SU-DHL-6 (cell line): ENCODE measurements around the gene ZNF319.

Source experiments
- H2AFZ ChIP-seq: fragments of 200-600 bp; sonication (generic); 2 replicates; pipeline ENCODE4 v1.6.1; 2014; ENCODE audit warnings: low read depth, mild to moderate bottlenecking, moderate library complexity, mixed read lengths, antibody characterized with exemption, low read length; ENCODE audit not compliant: severe bottlenecking
- H3F3A ChIP-seq: fragments of 200-600 bp; shearing (Covaris generic); 2 replicates; pipeline ENCODE4 v1.6.0; 2016; ENCODE audit warnings: antibody characterized with exemption, mild to moderate bottlenecking; ENCODE audit not compliant: insufficient read depth
- H3K27ac ChIP-seq: fragments of 200-600 bp; sonication (generic); 2 replicates; pipeline ENCODE4 v1.5.1; 2016; ENCODE audit warnings: low read depth, mild to moderate bottlenecking, low read length, moderate library complexity, mixed read lengths
- H3K27me3 ChIP-seq: fragments of 200-600 bp; sonication (generic), shearing (Covaris generic); 2 replicates; pipeline ENCODE4 v1.6.0; 2014; ENCODE audit warnings: mild to moderate bottlenecking, low read length
- H3K36me3 ChIP-seq: fragments of 200-600 bp; sonication (generic); 2 replicates; pipeline ENCODE4 v1.6.1; 2014; ENCODE audit warnings: mild to moderate bottlenecking, low read length, mixed read lengths
- H3K4me2 ChIP-seq: fragments of 300-600, 200-600 bp; shearing (Covaris generic), sonication (generic); 2 replicates; pipeline ENCODE4 v1.6.0; 2014; ENCODE audit warnings: low read length, low read depth, mild to moderate bottlenecking; ENCODE audit not compliant: poor library complexity, severe bottlenecking
- H3K4me3 ChIP-seq: fragments of 200-600 bp; sonication (generic); 2 replicates; pipeline ENCODE4 v1.5.1; 2014; ENCODE audit warnings: antibody characterized with exemption, low read length, mild to moderate bottlenecking, mixed read lengths; ENCODE audit not compliant: insufficient read depth, poor library complexity, severe bottlenecking
- H3K79me2 ChIP-seq: fragments of 200-600 bp; sonication (generic); 2 replicates; pipeline ENCODE4 v1.6.1; 2014; ENCODE audit warnings: mild to moderate bottlenecking, low read length, moderate library complexity; ENCODE audit not compliant: insufficient read depth
- H3K9ac ChIP-seq: fragments of 200-600 bp; sonication (generic); 2 replicates; pipeline ENCODE4 v1.7.0; 2014; ENCODE audit warnings: mild to moderate bottlenecking, low read length
- H3K9me2 ChIP-seq: fragments of 200-600 bp; sonication (generic); replicated peaks from 2 replicates; pipeline ENCODE4 v1.6.1; 2014; ENCODE audit warnings: low read length; ENCODE audit not compliant: insufficient read depth
- H3K9me3 ChIP-seq: fragments of 200-600 bp; sonication (generic); 2 replicates; pipeline ENCODE4 v1.6.1; 2014; ENCODE audit warnings: low read length, mixed read lengths; ENCODE audit not compliant: insufficient read depth
- H4K20me1 ChIP-seq: fragments of 200-600 bp; sonication (generic); 2 replicates; pipeline ENCODE4 v1.6.1; 2014; ENCODE audit warnings: low read depth, mild to moderate bottlenecking, antibody characterized with exemption, low read length, moderate library complexity, mixed read lengths
- EZH2phosphoT487 ChIP-seq: fragments of 200-600 bp; sonication (generic), shearing (Covaris generic); conservative IDR thresholded peaks from 2 replicates; pipeline ENCODE4 v1.6.1; 2018; ENCODE audit warnings: mild to moderate bottlenecking, antibody characterized with exemption, low read length, moderate library complexity, mixed read lengths
- TF ChIP-seq, protein P1 (sequence below): fragments of 200-600 bp; sonication (generic); IDR thresholded peaks from one replicate; pipeline ENCODE4 v1.5.1; 2017; ENCODE audit warnings: antibody characterized with exemption, mild to moderate bottlenecking, low read length, moderate library complexity; ENCODE audit not compliant: insufficient read depth, poor library complexity, severe bottlenecking

Gene ZNF319

DNA sequence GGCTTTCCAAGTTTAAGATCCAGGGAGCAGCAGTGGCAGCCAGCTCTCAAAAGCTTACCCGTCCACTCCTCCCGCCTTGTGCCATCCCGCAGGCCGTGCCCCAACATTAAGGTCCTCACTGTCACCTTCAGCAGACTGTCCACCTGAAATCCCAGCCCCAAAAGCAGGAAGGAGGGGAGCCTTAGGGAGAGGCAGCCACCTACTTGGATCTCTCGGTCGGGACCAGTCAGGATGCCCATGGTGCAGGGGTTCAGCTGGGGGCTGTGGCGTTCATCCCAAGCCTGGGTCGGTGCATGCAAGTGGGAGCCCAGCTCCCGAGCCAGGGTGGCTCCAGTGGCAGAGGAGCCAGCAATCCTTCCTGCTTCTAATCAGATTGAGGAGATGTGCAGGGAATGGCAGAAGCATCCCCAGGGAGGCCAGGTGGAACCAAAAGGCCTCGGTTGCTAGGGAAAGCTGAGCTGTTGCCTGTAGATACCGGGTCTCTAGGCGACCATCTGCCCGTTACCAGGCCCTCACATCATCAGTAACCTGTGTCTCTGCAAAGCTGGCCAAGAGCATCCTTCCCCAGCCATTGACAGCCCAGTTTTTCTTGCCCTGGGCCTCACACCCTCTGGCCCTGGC, 54.2 kb downstream of the ZNF319 start:
- H3K9me2 ChIP-seq, result no peaks in the 10 kb centered on the region
- TF ChIP-seq, protein P1, sequence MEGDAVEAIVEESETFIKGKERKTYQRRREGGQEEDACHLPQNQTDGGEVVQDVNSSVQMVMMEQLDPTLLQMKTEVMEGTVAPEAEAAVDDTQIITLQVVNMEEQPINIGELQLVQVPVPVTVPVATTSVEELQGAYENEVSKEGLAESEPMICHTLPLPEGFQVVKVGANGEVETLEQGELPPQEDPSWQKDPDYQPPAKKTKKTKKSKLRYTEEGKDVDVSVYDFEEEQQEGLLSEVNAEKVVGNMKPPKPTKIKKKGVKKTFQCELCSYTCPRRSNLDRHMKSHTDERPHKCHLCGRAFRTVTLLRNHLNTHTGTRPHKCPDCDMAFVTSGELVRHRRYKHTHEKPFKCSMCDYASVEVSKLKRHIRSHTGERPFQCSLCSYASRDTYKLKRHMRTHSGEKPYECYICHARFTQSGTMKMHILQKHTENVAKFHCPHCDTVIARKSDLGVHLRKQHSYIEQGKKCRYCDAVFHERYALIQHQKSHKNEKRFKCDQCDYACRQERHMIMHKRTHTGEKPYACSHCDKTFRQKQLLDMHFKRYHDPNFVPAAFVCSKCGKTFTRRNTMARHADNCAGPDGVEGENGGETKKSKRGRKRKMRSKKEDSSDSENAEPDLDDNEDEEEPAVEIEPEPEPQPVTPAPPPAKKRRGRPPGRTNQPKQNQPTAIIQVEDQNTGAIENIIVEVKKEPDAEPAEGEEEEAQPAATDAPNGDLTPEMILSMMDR, result no peak
- TF ChIP-seq EZH2phosphoT487, result no peak
- H3K9ac ChIP-seq, result no peak overlapping the region
- no peaks in the 10 kb centered on the region for H3K27me3 ChIP-seq
- H3K4me3 ChIP-seq, result no peak overlapping the region
- H3F3A ChIP-seq, result no peaks in the 10 kb centered on the region
- H4K20me1 ChIP-seq, result no peaks in the 10 kb centered on the region
- H2AFZ ChIP-seq, result no peak overlapping the region
- no peaks in the 10 kb centered on the region for H3K36me3 ChIP-seq
- no peak overlapping the region for H3K27ac ChIP-seq
- no peak overlapping the region for H3K4me2 ChIP-seq
- no peaks in the 10 kb centered on the region for H3K79me2 ChIP-seq
- no peaks in the 10 kb centered on the region for H3K9me3 ChIP-seq

DNA sequence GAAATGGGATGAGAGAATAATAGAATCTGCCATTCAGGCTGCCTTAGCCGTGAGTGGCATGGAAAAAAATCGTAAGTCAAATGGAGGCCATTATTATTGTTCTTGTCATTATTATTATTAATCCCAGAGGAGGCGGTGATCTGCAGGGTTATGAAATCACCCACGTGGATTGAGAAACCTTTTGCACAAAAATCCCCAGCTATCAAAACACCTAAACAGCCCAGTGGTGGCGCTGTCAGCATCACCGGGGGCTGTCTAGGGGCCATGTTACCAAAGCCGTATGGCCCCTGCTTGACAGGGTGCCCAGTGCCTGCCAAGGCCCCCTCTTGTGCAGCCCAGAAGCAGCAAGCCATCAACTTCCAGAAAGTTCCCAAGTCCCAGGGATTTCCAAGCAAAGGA, 54.7 kb downstream of the ZNF319 start:
- no peaks in the 10 kb centered on the region for H3F3A ChIP-seq
- H3K4me3 ChIP-seq, result no peak overlapping the region
- H3K9me2 ChIP-seq, result no peaks in the 10 kb centered on the region
- no peak overlapping the region for H3K9ac ChIP-seq
- no peak overlapping the region for H2AFZ ChIP-seq
- no peaks in the 10 kb centered on the region for H3K36me3 ChIP-seq
- no peak overlapping the region for H3K27ac ChIP-seq
- no peaks in the 10 kb centered on the region for H3K9me3 ChIP-seq
- H3K4me2 ChIP-seq, result no peak overlapping the region
- no peak for TF ChIP-seq EZH2phosphoT487
- TF ChIP-seq, protein P1, result no peak
- H4K20me1 ChIP-seq, result no peaks in the 10 kb centered on the region
- H3K27me3 ChIP-seq, result no peaks in the 10 kb centered on the region
- no peaks in the 10 kb centered on the region for H3K79me2 ChIP-seq

DNA sequence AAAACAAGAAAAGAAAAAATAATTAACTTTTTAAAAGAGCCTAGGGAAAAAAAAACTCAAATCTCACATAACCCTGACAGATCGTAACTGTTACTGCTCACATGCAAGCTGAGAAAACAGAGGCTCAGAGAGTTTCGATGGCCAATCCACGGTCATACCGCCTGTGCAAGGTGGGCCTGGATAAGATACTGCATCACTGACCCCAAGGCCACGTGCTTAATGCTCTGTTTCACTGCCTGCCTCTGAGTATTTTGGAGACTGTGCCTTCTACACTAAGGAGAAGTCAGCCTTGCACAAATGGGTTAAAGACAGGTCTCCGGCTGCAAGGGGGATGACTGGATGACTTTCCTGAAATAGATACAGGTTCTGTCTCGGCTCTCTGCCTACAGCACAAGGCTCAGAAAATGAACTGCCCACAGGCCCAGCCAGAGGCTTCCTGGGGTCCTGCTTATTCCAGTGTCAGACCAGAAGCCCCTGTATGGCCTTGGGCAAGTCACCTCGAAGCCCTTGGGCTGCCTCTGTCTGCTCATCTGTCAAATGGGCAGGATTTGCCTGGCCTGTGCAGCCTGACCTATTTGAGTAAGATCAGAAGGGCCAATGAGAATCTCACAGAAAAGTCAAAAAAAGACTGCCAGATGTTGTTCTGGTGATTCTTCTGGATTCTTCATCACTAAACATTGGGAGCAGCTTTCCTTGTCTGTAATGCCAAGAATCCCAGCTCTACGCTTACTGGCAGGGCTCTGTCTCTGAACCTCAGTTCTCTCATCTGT, 55.3 kb downstream of the ZNF319 start:
- H2AFZ ChIP-seq, result no peak overlapping the region
- no peaks in the 10 kb centered on the region for H3K27me3 ChIP-seq
- no peaks in the 10 kb centered on the region for H3F3A ChIP-seq
- no peaks in the 10 kb centered on the region for H4K20me1 ChIP-seq
- H3K9ac ChIP-seq, result no peak overlapping the region
- H3K4me3 ChIP-seq, result no peak overlapping the region
- no peaks in the 10 kb centered on the region for H3K9me2 ChIP-seq
- no peak overlapping the region for H3K27ac ChIP-seq
- no peaks in the 10 kb centered on the region for H3K79me2 ChIP-seq
- no peak overlapping the region for H3K4me2 ChIP-seq
- no peaks in the 10 kb centered on the region for H3K9me3 ChIP-seq
- no peaks in the 10 kb centered on the region for H3K36me3 ChIP-seq
- TF ChIP-seq, protein P1, result no peak
- no peak for TF ChIP-seq EZH2phosphoT487
